Measurements from ENCODE around the gene SUV39H1. TPM values are rescaled to one million over a fixed set of nuclear protein-coding genes. Genes with fewer than 3 reads are reported as not detected.

SUV39H1 gene
- total and polyA plus RNA-seq, 2 of the 8 experiments (the other 6 are each of a cell fraction or from before 2014, with no cell fraction given): 14.8 to 27.8 TPM

DNA sequence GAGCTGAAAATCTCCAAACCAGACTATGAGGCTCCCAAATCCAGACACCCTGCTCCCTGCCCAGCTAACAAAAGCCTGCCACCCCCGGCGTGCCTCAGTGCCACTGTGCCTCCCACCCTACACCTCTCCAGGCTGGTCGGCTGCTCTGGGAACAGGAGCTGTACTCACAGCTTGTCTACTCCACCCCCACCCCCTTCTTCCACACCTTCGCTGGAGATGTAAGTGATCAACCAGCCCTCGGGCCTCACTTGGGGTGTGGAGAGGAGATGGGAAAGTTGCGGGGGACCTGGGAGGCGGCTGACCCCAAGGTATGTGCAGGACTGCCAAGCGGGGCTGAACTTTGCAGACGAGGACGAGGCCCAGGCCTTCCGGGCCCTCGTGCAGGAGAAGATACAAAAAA lies 11.1 kb upstream of the SUV39H1 start (continued):
- no peak for TF ChIP-seq CBX5 (IDR thresholded peaks at IDR 0.05; ENCODE audit: low read depth, low read length)
- TF ChIP-seq GABPA (IDR thresholded peaks at IDR 0.05; ENCODE audit: borderline replicate concordance, insufficient read depth, low read length): no peak
- no peak for TF ChIP-seq CHD1 (IDR thresholded peaks at IDR 0.05; ENCODE audit: low read depth, low read length)
- TF ChIP-seq KDM1A (IDR thresholded peaks at IDR 0.05; ENCODE audit: borderline replicate concordance, low read length): no peak
- TF ChIP-seq CREB1 (IDR thresholded peaks at IDR 0.05): no peak
